Hepatic stellate cell (primary cell): ENCODE data around the gene PFKL.

Experiments used
- DNase-seq: peaks from one replicate; pipeline ENCODE4 v3.0.0; 2011; ENCODE audit warnings: low spot score

PFKL gene

GRCh38 chr21:44299458-44300261 is at the start of gene PFKL:
Gene PFKL (plus strand): TSS chr21:44300053. CDS start chr21:44300106, 53 bp downstream.
- DNase-seq = peak; percentile 94

- peak; percentile 31 for DNase-seq
Observed at GRCh38 chr21:44253832-44254710, 45.8 kb upstream of the PFKL start.

GRCh38 chr21:44255511-44255981 is 44.3 kb upstream of the PFKL start:
- peak; percentile 39 for DNase-seq

- no peak for DNase-seq
Observed at GRCh38 chr21:44258056-44258725, 41.7 kb upstream of the PFKL start.

GRCh38 chr21:44259082-44259705 is 40.7 kb upstream of the PFKL start:
- no peak for DNase-seq

GRCh38 chr21:44260066-44260465 is 39.8 kb upstream of the PFKL start:
- no peak for DNase-seq

- no peak for DNase-seq
Observed at GRCh38 chr21:44260791-44261631, 38.8 kb upstream of the PFKL start.

- DNase-seq = no peak
Observed at GRCh38 chr21:44261675-44262295, 38.1 kb upstream of the PFKL start, which contains the start of gene DNMT3L. Gene DNMT3L (minus strand): TSS chr21:44261897. CDS start chr21:44261259, 638 bp downstream.

GRCh38 chr21:44262338-44263056 is 37.4 kb upstream of the PFKL start:
- no peak for DNase-seq

GRCh38 chr21:44263221-44263760 is 36.6 kb upstream of the PFKL start:
- no peak for DNase-seq

- no peak for DNase-seq
Observed at GRCh38 chr21:44263768-44264167, 36.1 kb upstream of the PFKL start.

GRCh38 chr21:44265734-44266270 is 34.1 kb upstream of the PFKL start:
- no peak for DNase-seq

- no peak for DNase-seq
Observed at GRCh38 chr21:44267655-44268142, 32.2 kb upstream of the PFKL start.

GRCh38 chr21:44269090-44269489 is 30.8 kb upstream of the PFKL start:
- DNase-seq = no peak

- DNase-seq = no peak
Observed at GRCh38 chr21:44271558-44272283, 28.1 kb upstream of the PFKL start.

GRCh38 chr21:44272284-44272858 is 27.5 kb upstream of the PFKL start:
- DNase-seq = no peak

GRCh38 chr21:44273046-44273445 is 26.8 kb upstream of the PFKL start:
- no peak for DNase-seq

- no peak for DNase-seq
Observed at GRCh38 chr21:44275041-44275440, 24.8 kb upstream of the PFKL start.
